Natural killer cell (primary cell): Measurements from ENCODE around the gene MACROD2. TPM values are rescaled to one million over a fixed set of nuclear protein-coding genes. Genes with fewer than 3 reads are reported as not detected.

ENCODE experiments used
- ATAC-seq, 3 donors: fragments of 150-1000 bp in 2 of 3; fragments of 200-7000 bp in 1 of 3; cut with Tn5 transposase; 1 replicate in 1 of 3; 2 replicates in 2 of 3; pipeline ENCODE4 v1.10.0; 2021; ENCODE audit warnings: mild to moderate bottlenecking in 2 of 3, moderate library complexity in 2 of 3
- DNase-seq, 2 donors: peaks; one replicate each; pipeline versions ENCODE4 v3.0.0 to v3.0.0-alpha.2; 2013 to 2021; ENCODE audit warnings: mixed read lengths in 1 of 2
- H3K27ac ChIP-seq: one replicate; pipeline ENCODE4 v1.5.1; 2013; ENCODE audit warnings: mild to moderate bottlenecking, low read length
- H3K27me3 ChIP-seq: one replicate; pipeline ENCODE4 v1.6.1; 2013; ENCODE audit warnings: low read length; ENCODE audit not compliant: control insufficient read depth, insufficient read depth
- H3K36me3 ChIP-seq: one replicate; pipeline ENCODE4 v1.6.1; 2013; ENCODE audit warnings: low read length; ENCODE audit not compliant: control insufficient read depth, insufficient read depth
- H3K4me1 ChIP-seq: one replicate; pipeline ENCODE4 v1.6.1; 2013; ENCODE audit warnings: low read length; ENCODE audit not compliant: control insufficient read depth, insufficient read depth
- H3K4me3 ChIP-seq: one replicate; pipeline ENCODE4 v1.5.1; 2013; ENCODE audit warnings: low read length
- H3K9me3 ChIP-seq: one replicate; pipeline ENCODE4 v1.6.1; 2013; ENCODE audit warnings: low read length; ENCODE audit not compliant: control insufficient read depth, insufficient read depth
- H3K27ac Mint-ChIP-seq, 2 donors: one replicate each; pipeline ENCODE4 v1.8.0; 2022; ENCODE audit warnings: mild to moderate bottlenecking in 2 of 2, mixed read lengths in 2 of 2, moderate library complexity in 1 of 2
- H3K27me3 Mint-ChIP-seq, 2 donors: one replicate each; pipeline ENCODE4 v1.8.0; 2022; ENCODE audit warnings: low read depth in 2 of 2, mixed read lengths in 2 of 2
- H3K36me3 Mint-ChIP-seq: one replicate; pipeline ENCODE4 v1.8.0; 2022; ENCODE audit warnings: mixed read lengths
- H3K4me1 Mint-ChIP-seq, 2 donors: one replicate each; pipeline ENCODE4 v1.8.0; 2022; ENCODE audit warnings: mixed read lengths in 2 of 2
- H3K4me3 Mint-ChIP-seq: one replicate; pipeline ENCODE4 v1.8.0; 2022; ENCODE audit warnings: mild to moderate bottlenecking, moderate library complexity, mixed read lengths
- H3K9me3 Mint-ChIP-seq, 2 donors: one replicate each; pipeline ENCODE4 v1.8.0; 2022; ENCODE audit warnings: mixed read lengths in 2 of 2
- WGBS: methylation state at CpG from one replicate; pipeline ENCODE4 v1.1.7; 2013; ENCODE audit warnings: missing lambda C conversion rate; ENCODE audit not compliant: insufficient coverage; 5-methylcytosine and 5-hydroxymethylcytosine counted together
- intact Hi-C: fragments of 100-400 bp; cut with micrococcal nuclease; formaldehyde crosslinking; loops from one replicate; pipeline ENCODE4 v1.14.2; 2022
- total RNA-seq, 4 donors: library from RNA; stranded (reverse); fragments of 120-200 nt in 1 of 4; gene quantifications; one replicate each; pipeline versions ENCODE4 v1.2.3 to v1.2.4, GENCODE V29; 2013 to 2022
- TF ChIP-seq, protein P1 (sequence below): fragments of 200-600 bp; IDR thresholded peaks from one replicate; pipeline ENCODE4 v1.8.0; 2022; ENCODE audit warnings: antibody characterized with exemption

The MACROD2 gene
- total RNA-seq, 3 donors from 2014 or later (not counting 1 experiment from before 2014, with no cell fraction given): 0.19 to 0.88 TPM; not detected in 1

DNA sequence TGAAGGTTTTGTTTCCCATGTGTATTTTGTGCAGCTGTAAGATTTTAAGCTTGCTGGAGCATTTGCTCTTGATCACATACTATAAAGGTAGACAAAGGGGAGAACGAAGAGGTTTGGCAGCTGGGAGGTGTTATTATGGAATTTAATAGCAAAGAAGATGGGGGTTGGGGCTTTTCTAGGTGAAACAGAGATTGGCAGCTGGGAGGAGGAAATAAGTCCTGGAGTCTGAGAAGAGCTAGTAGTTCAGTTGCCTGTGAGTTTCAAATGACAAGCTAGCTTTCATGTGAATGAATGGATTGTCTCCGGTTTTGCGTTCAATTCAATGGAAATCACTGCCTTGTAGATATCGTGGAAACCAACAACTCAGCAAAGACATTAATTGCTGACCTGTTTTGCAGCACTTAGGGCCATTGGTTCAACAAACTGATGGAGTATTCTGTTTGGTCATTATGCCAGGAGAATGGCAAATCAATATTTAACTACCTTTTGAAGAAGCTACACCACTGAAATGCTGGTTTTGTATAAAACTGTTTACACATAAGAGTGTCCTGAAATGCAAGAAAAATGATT, 380.2 kb downstream of the MACROD2 start:
- H3K27me3 Mint-ChIP-seq: no peaks in the 10 kb centered on the region
- H3K27ac ChIP-seq: no peak overlapping the region
- H3K4me3 Mint-ChIP-seq: no peak overlapping the region
- intact Hi-C loops: no loop called here
- 82% methylated on average over 4 of the region's 4 CpGs for WGBS
- no peak overlapping the region for H3K4me3 ChIP-seq
- H3K9me3 ChIP-seq: no peaks in the 10 kb centered on the region
- no peaks in the 10 kb centered on the region for H3K36me3 ChIP-seq
- ATAC-seq: no peak
- no peak for DNase-seq
- H3K36me3 Mint-ChIP-seq: peaks cover 11% of the 10 kb centered on the region
- H3K4me1 ChIP-seq: no peaks in the 10 kb centered on the region
- TF ChIP-seq, protein P1, sequence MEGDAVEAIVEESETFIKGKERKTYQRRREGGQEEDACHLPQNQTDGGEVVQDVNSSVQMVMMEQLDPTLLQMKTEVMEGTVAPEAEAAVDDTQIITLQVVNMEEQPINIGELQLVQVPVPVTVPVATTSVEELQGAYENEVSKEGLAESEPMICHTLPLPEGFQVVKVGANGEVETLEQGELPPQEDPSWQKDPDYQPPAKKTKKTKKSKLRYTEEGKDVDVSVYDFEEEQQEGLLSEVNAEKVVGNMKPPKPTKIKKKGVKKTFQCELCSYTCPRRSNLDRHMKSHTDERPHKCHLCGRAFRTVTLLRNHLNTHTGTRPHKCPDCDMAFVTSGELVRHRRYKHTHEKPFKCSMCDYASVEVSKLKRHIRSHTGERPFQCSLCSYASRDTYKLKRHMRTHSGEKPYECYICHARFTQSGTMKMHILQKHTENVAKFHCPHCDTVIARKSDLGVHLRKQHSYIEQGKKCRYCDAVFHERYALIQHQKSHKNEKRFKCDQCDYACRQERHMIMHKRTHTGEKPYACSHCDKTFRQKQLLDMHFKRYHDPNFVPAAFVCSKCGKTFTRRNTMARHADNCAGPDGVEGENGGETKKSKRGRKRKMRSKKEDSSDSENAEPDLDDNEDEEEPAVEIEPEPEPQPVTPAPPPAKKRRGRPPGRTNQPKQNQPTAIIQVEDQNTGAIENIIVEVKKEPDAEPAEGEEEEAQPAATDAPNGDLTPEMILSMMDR: no peak
- H3K9me3 Mint-ChIP-seq: peaks cover 4 to 10% of the 10 kb centered on the region in 2 donors
- no peak overlapping the region for H3K27ac Mint-ChIP-seq
- H3K27me3 ChIP-seq: no peaks in the 10 kb centered on the region
- no peaks in the 10 kb centered on the region for H3K4me1 Mint-ChIP-seq

DNA sequence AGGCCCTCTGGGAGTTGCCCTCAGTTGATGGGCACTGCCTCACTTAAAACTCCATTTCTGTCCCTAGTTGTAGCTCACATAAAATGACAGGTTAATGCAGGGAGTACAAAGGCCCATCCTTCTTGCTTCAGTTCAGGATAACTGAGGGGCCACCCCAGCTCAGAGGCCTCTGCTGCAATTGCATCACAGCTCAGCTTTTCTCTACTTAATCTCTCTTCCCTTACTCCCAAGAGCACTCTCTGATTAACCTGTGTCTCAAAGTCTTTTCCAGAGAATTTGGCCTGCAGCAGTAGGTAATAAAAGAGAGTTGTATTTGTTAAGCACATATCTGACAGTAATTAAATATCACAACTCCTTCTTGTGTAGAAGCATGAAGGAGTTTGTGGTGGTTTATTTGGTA, 383.0 kb downstream of the MACROD2 start:
- no peak overlapping the region for H3K4me3 Mint-ChIP-seq
- no peak for ATAC-seq
- H3K27me3 Mint-ChIP-seq: no peaks in the 10 kb centered on the region
- no peak for DNase-seq
- no peaks in the 10 kb centered on the region for H3K36me3 ChIP-seq
- H3K4me3 ChIP-seq: no peak overlapping the region
- H3K36me3 Mint-ChIP-seq: peaks cover 7% of the 10 kb centered on the region
- intact Hi-C loops: no loop called here
- no peak overlapping the region for H3K27ac ChIP-seq
- no peaks in the 10 kb centered on the region for H3K4me1 Mint-ChIP-seq
- H3K4me1 ChIP-seq: no peaks in the 10 kb centered on the region
- H3K9me3 ChIP-seq: no peaks in the 10 kb centered on the region
- no peak overlapping the region for H3K27ac Mint-ChIP-seq
- TF ChIP-seq, protein P1: no peak
- peaks cover 6 to 12% of the 10 kb centered on the region in 2 donors for H3K9me3 Mint-ChIP-seq
- H3K27me3 ChIP-seq: no peaks in the 10 kb centered on the region

DNA sequence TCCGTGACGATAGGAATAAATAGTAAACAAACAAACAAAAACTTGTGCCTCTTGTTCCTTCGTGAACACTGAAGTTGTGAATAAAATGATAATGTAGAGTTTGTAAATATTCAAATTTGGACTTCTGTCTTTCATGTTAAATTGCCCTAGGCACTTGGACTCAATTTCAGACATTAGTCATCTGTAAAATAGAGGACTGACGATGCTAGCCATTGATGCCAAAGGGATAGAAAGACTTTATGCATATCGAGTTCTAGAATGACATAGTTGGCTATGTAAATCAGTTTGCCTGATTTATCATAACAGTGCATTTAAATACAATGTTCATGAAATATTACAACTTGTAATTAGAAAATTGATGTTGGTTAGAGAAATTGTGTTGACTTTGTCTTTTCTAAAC, 388.0 kb downstream of the MACROD2 start:
- no peak overlapping the region for H3K4me3 Mint-ChIP-seq
- no peak for DNase-seq
- H3K27ac ChIP-seq: no peak overlapping the region
- no peaks in the 10 kb centered on the region for H3K4me1 Mint-ChIP-seq
- H3K27ac Mint-ChIP-seq: no peak overlapping the region
- no peaks in the 10 kb centered on the region for H3K27me3 Mint-ChIP-seq
- intact Hi-C loops: no loop called here
- no peaks in the 10 kb centered on the region for H3K4me1 ChIP-seq
- peaks cover 3% of the 10 kb centered on the region for H3K9me3 ChIP-seq
- peaks cover under 1% of the 10 kb centered on the region for H3K36me3 Mint-ChIP-seq
- no peak overlapping the region for H3K4me3 ChIP-seq
- no peaks in the 10 kb centered on the region for H3K36me3 ChIP-seq
- H3K27me3 ChIP-seq: no peaks in the 10 kb centered on the region
- ATAC-seq: no peak
- TF ChIP-seq, protein P1: no peak
- H3K9me3 Mint-ChIP-seq: peaks cover 8 to 13% of the 10 kb centered on the region in 2 donors
- 87% methylated on average over 4 of the region's 5 CpGs for WGBS
